ENCODE results near the gene LAPTM5.

DNA sequence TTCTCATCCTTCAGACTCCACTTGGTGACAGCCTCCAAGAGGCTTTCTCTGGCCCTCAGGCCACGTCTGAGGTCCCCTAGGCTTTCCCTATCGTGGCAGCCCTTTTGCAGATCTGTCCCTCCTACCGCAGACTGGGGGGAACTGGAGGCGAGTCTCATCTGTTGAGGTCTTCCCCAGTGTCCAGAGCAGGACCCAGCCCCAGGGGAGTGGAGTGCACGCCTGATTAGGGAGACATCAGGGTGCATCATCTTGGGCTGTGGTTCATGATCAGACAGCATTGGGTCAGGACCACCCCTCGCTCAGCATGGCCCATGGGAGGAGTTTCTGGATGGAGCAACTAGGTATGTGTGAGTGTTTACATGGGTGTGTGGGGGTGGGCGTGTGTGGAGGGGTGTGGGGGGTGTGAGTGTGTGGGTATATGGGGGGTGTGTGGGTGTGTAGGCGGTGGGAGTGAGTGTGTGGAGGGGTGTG, 25.7 kb downstream of the LAPTM5 start:
- TF ChIP-seq CEBPB (IDR thresholded peaks at IDR 0.05; ENCODE audit: low read depth, low read length) (no peak), YY1 (IDR thresholded peaks at IDR 0.05; ENCODE audit: low read depth, low read length) (no peak), POLR2AphosphoS5 (IDR thresholded peaks at IDR 0.05; ENCODE audit: low read depth, low read length) (no peak)
- TF ChIP-seq, protein P1, sequence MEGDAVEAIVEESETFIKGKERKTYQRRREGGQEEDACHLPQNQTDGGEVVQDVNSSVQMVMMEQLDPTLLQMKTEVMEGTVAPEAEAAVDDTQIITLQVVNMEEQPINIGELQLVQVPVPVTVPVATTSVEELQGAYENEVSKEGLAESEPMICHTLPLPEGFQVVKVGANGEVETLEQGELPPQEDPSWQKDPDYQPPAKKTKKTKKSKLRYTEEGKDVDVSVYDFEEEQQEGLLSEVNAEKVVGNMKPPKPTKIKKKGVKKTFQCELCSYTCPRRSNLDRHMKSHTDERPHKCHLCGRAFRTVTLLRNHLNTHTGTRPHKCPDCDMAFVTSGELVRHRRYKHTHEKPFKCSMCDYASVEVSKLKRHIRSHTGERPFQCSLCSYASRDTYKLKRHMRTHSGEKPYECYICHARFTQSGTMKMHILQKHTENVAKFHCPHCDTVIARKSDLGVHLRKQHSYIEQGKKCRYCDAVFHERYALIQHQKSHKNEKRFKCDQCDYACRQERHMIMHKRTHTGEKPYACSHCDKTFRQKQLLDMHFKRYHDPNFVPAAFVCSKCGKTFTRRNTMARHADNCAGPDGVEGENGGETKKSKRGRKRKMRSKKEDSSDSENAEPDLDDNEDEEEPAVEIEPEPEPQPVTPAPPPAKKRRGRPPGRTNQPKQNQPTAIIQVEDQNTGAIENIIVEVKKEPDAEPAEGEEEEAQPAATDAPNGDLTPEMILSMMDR (IDR thresholded peaks at IDR 0.05; ENCODE audit: control extremely low read depth in 1 of 3, insufficient read depth in 1 of 3, low read depth in 1 of 3, low read length in 3 of 3), result no peak
- TF ChIP-seq, protein P2, sequence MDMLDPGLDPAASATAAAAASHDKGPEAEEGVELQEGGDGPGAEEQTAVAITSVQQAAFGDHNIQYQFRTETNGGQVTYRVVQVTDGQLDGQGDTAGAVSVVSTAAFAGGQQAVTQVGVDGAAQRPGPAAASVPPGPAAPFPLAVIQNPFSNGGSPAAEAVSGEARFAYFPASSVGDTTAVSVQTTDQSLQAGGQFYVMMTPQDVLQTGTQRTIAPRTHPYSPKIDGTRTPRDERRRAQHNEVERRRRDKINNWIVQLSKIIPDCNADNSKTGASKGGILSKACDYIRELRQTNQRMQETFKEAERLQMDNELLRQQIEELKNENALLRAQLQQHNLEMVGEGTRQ (IDR thresholded peaks at IDR 0.05; ENCODE audit: low read length), result no peak
